HG02642 (cell line): ENCODE data around the gene CLEC11A.
"Not testable (repeated sequence)": the region's sequence is repeated elsewhere in the genome, so short reads cannot be mapped to it uniquely, and the experiment has no call there.

Experiments
- ATAC-seq: cut with Tn5 transposase; IDR thresholded peaks from one replicate; pipeline ENCODE4 v1.9.1; 2021; ENCODE audit warnings: mild to moderate bottlenecking; ENCODE audit not compliant: unreplicated experiment, poor library complexity

CLEC11A gene

DNA sequence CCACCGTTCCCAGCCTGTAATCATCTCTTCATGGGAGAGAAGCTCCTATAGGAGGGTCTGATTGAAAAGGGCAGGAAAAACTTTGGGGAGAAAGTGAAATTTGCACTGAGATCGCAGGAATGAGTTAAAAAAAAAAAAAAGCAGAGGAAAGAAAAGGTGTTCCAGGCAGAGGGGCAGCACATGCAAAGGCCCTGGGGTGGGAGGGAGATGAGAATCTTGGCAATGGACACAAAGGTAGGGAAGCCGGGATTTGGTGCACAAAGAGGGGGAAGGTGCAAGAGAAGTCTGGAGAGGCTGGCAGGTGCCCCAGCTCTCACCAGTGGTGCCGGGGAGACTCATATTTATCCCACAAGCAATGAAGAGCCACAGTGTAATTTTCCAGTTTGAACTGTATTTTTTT is 30.7 kb downstream of the CLEC11A start:
- no peak for ATAC-seq

- not testable (repeated sequence) for ATAC-seq
These were observed 33.1 kb downstream of the CLEC11A start for GRCh38 chr19:50756244-50756643.

- not testable (repeated sequence) for ATAC-seq
These were observed 34.5 kb downstream of the CLEC11A start for GRCh38 chr19:50757624-50758023.

DNA sequence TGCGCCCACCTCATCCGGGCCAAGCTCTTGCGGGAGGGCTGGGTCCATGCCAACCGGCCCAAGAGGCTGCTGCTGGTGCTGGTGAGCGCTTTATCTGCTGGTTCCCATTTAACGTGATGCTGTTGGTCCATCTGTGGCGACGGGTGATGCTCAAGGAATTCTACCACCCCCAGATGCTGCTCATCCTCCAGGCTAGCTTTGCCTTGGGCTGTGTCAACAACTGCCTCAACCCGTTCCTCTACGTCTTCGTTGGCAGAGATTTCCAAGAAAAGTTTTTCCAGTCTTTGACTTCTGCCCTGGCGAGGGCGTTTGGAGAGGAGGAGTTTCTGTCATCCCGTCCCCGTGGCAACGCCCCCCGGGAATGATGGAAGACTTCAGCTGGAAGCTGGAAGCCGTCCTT is 35.9 kb downstream of the CLEC11A start:
- not testable (repeated sequence) for ATAC-seq

DNA sequence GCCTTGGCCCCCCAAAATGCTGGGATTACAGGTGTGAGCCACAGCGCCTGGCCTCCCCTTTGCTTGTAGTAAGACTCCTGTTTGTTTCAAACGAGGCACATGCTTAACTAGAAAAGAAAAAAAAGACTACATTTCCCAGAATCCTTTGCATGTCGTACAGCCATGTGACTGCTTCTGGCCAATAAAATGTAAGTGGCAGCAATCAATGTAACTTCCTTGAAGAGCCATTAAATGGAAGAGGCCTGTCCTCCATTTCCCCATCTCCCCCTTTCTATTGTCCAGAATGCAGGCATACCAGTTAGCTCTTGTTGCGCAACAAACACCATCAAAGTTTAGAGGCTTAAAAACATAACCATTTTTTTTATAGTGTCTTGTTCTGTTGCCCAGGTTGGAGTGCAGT is 36.7 kb downstream of the CLEC11A start:
- no peak for ATAC-seq

DNA sequence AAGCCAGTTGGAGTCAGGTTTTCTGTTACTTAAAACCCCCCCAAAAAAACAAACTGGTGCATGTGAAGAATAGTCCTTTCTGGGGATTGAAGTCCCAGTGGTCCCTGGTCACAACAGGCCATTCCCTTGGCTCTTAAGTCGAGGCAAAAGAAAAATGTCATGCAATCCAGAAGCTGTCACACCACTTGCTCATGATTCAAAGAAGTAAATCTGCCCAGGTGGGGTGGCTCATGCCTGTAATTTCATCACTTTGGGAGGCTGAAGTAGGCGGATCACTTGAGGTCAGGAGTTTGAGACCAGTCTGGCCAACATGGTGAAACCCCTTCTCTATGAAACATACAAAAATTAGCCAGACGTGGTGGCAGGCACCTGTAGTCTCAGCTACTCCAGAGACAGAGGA is 38.3 kb downstream of the CLEC11A start:
- ATAC-seq: not testable (repeated sequence)

DNA sequence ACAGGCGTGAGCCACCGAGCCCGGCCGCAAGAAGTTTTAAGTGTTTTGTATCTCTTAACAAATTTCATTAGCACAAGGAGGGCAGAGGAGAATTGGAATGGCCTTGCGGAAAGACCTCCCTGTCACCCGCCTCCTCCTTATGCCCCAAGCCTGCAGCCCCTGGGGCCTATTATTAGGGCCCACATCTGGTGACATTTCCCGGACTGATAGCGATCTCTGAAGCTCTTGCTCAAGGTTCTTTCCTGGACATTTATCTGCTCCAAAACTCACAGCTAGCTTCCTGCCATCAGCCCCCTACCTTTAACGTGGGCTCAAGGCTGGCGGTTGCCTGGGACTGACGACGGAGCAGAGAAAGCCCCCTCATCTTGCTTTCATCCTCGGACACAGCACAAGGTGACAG is 40.4 kb downstream of the CLEC11A start:
- not testable (repeated sequence) for ATAC-seq

GRCh38 chr19:50764409-50764808 is 41.2 kb downstream of the CLEC11A start:
- ATAC-seq: no peak

GRCh38 chr19:50766746-50767145 is 43.6 kb downstream of the CLEC11A start:
- not testable (repeated sequence) for ATAC-seq

- not testable (repeated sequence) for ATAC-seq
These were observed 44.1 kb downstream of the CLEC11A start for GRCh38 chr19:50767263-50767662.

DNA sequence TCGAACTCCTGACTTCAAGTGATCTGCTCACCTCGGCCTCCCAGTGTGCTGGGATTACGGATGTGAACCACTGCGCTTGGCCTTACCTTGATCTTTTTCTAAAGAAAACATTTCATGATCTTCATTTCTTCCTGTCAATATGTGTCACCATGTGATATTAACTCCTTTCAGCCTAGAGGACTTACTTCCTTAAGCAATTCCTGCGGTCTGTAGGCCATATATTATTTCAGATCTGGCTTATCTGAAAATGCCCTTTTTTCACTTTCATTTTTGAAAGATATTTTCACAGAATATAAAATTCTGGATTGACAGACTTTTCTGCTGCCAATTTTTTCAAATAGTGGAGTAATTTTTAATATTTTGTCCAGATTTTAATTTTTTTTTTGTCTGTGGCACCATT is 45.1 kb downstream of the CLEC11A start:
- no peak for ATAC-seq

DNA sequence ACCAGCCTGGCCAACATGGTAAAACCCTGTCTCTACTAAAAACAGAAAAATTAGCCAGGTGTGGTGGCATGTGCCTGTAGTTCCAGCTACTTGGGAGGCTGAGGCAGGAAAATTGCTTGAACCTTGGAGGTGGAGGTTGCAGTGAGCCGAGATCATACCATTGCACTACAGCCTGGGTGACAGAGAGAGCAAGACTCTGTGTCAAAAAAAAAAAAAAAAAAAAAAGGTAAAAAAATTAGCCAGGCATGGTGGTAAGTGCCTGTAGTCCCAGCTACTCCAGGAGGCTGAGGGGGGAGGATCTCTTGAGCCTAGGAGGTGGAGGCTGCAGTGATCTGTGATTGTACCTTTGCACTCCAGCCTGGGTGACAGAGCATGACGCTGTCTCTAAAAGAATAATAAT is 47.0 kb downstream of the CLEC11A start, which contains the start of gene GPR32:
Gene GPR32, plus strand, starts transcription at position 301 of the 400 bp plus-strand sequence. CDS start 137 bp downstream, outside the sequence.
- not testable (repeated sequence) for ATAC-seq

GRCh38 chr19:50770888-50771287 is 47.7 kb downstream of the CLEC11A start:
- no peak for ATAC-seq

DNA sequence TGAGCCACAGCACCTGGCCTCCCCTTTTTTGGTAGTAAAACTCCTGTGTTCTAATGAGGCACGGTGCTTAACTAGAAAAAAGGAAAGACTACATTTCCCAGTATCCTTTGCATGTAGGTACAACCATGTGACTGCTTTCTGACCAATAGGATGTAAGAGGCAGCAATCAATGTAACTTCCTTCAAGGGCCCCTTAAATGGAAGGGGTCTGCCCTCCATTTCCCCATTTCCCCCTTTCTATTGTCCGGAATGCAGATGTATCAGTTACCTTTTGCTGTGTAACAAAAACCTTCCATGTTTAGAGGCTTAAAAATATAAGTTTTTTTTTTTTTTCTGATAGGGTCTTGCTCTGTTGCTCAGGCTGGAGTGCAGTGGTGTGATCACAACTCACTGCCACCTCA is 49.3 kb downstream of the CLEC11A start:
- ATAC-seq: no peak

- not testable (repeated sequence) for ATAC-seq
These were observed 49.7 kb downstream of the CLEC11A start for GRCh38 chr19:50772912-50773311.

GRCh38 chr19:50773454-50773853 is 50.3 kb downstream of the CLEC11A start:
- ATAC-seq: not testable (repeated sequence)
